ENCODE results near the gene SAP30BP.

DNA sequence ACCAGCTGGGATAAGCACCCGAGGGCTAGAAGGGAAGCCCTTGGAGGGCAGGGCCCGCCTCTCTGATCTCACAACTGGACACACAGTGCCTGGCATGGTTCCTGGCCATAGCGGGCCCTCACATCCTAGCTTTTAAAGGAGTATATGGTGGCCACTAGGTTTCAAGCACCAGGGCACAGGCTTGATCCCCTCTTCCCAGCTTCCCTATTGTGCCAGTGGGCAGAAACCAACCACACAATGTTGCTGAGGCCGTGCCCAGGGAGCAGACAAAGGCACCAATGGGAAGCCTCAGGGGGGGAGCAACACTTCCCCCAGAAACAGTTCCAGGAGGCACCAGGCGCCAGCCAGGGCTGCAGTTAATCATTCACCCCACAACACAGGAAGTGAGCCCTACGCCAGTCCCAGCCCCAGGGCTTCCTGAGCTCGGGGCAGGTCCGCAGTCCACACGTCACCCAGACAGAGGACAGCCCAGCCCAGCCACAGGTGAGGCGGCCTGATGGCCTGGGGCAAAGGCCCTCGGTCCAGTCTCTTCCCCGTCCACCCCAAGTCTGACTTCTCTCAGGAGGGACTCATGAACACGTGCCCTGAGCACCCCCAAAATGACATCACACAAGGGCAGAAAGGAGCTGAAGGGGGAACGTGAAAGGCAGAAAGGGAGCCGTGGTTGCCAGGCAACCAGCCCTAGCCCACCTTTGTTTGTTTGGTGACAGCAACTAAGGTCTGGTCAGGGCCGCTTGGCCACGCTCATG is 21.1 kb upstream of the SAP30BP start:
- TF ChIP-seq EP300 (IDR thresholded peaks at IDR 0.05) (no peak), POLR2AphosphoS5 (IDR thresholded peaks at IDR 0.05) (peak in 2 of 3 donors; percentile 95 to 97), CTCF (IDR thresholded peaks at IDR 0.05) (no peak), POLR2A (IDR thresholded peaks at IDR 0.05) (peak in 2 of 4 donors; percentile 46 to 68)
